ENCODE data around the gene MMP20.

The MMP20 gene

DNA sequence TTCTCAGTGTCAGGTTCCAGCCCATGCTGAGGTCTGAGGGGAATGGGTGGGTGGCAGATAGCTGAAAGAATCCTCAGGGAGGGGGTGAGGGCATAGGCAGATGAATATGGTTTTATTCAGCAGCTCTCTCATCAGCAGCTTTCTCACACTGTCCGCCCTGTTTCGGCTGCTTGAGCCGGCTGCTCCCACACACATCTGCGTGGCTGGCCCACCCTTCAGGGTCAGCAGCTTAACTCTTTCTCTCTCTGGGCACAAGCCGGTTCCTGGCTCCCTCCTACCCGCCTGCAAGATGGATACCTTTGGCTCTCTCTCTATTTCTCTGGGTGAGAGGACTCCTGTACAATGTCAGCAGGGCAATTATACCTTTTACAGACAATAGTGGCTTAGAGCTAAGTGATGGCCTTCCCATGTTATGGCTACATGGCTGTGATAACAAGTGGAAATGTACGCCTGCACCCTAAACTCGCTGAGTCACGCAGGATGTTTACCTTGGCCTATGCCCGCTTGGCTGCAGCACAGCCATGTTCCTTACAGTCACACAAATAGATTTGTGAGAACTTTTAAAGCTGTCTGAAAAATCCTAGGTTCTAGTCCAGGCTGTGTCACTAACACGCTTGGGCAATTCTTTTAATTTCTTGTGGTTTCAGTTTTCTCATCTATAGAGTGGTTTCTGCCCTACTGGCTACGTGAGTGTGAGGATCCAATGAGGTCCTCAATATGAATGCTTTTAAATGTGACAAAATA, 4.1 kb downstream of the MMP20 start:
- DNase-seq: no peak

DNA sequence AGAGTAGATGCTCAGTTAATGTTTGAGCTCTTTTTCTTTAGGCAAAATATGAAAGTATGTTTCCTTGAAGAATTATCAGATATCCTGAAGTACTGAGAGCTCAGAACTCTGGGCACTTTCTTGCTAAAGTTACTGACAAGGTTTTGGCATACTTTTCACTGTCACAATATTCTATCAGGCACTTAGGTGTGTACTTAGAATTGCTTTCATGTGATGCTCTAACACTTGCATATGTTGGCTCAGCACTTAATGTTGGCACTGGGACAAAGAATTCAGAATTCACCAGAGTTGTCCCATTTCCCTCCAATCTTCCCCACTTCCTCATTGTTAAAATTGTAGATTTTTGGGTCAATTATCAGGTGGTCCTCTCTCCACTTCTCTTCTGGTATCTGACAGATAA, 5.0 kb downstream of the MMP20 start:
- DNase-seq: no peak

DNA sequence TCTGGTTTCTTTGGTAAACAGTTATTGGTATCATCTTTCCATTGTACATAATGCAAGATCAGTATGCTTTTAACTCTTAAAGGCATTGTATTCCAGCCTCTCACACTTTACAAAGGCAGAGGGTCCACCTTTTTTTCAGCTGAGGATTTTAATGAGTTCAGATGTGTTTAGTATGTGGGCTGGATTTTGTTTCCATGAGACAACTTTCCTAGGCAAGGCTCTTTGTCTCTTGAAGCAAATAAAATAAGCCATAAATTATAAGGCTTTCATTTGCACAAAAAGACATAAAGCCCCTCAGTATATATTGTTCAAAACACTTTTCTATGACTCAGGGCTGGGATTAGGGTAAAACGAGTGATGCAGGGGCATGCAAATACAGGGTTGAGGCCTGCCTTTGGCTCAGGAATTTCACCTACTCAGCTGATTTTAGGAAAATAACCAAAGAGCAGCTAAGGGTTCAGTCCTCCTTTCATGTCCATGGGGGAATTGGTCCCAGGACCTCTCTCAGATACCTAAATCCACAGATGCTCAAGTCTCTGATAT, 7.6 kb downstream of the MMP20 start:
- DNase-seq: no peak

DNA sequence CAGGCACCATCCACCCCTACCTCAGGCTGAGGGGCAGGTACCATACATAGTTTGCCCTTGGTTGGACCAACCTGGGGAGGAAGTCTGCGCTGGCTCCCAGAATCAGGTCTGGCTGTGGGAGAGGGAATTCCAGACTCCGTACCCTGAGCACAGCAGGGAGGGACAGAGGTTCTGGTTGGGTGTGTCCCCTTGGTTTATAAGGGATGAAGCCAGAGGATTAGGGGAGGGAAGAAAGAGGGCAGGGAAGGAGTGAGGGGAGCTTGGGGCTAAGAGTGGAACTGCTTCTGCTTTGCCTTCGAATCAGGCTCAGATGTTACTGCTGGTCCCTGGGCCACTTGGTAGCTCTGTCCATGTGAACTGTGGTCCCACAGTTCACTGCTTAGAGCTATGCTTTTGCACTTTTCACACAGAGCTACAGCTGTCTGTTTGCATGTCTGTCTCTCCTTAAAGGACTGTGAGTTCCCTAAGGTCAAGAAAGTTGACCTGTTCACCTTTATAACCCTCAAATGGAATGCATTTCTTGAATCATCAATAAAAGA, 9.2 kb downstream of the MMP20 start:
- no peak for DNase-seq

DNA sequence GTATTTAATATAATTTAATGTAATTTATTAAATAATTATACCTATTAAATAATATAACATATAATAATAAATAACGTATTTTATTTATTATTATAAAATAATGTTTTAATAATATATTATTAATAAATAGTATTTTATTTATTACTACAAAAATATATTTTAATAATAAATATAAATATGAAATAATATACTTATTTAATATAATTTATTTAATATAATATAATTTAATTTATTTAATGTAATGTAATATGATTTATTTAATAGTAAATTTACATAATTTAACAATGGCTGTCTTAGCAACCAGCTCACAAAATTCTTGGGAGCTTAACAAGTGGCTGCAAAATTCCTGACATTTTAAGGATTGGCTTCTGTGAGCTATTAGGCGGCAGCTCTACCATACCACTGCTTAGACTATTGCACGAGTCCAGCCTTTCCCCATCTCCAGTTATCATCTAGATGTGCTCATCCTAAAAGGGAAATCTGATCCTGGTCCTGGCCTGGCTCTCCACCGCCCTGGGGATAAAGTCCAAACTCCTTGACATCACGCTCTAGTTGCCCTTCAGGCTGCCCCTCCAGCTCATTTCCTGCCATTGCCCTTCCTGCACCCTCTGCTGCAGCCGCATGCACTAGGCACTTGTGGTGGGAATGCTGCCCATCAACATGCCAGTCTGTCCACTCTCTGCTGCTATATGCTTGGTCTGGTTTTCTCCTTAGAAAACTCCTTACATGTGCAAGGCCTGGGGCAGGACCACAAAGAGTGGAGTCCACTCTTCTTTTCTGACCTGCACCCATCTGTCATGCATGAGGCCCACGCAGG, 9.8 kb downstream of the MMP20 start:
- DNase-seq: no peak

DNA sequence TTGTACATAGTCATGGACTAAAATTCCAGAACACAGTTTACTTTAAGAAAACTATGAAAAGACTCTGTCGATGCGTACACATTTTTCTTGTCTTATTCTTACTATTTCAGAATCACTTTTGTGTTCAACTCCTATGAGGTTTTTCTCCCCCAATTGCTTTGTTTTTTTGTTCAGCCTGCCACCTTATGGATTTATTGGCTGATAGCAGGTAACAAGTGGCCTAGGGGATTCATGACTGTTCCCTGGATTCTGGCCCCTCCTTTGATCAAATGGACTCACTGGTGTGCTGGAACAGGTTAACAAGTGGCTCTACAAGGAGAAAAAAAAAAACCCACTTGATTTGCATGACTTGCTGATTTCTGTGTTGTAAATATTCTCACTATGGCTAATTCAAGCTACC, 10.6 kb downstream of the MMP20 start:
- DNase-seq: no peak

DNA sequence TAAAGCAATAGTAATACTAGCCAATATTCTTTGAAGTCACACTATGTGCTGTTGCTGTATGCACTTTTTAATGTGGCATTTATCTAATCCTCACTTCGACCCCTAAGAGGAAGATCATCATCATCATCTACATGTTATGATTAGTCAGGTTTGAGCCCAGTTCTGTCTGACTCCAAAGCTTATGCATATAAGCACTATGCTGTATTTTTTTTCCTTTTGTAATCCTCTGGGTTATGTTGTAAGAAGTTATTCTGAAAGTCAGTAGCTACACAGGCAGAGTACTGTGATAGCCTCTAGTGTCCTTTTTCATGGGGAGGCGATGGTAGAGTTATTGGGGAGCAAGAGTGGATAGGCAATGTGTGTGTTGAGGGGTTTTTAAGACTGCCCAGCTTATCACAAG, 11.1 kb downstream of the MMP20 start:
- no peak for DNase-seq

DNA sequence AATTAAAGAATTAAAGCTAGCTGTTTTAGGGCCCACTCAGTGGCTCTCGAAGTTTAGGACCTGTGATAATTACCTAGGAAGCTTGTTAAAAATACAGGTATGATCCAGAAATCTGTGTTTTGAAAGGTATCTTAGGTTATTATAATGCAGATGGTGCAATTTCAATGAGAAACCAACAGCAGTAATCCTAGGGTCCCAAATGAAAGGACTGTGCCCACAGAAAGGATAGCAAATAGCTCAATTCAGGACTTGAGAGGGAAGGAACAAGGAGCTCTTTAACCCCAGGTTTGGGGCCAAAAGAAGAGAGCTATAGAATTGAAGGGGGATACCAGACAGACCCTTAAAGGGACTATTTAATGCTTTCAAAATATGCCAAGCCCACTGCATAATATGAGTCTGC, 11.7 kb downstream of the MMP20 start:
- DNase-seq: no peak

DNA sequence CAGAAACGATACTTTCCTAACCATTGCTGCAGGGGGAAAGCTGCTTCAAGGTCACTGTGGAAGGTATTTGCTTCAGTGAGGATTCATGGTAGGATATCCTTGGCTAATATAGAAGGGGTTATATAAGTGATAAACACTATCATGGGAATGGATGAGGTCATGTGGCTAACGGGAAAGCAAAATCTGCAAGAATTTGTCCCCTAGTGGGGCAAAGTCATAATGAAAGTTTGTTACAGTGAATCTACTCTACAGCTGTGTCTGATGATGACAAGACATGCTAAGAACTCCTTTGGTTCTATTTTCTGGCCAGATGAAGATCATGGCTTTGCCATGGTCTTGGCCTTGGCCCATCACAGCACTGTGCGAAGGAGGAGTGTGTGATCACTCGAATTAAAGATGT, 13.8 kb downstream of the MMP20 start:
- no peak for DNase-seq

DNA sequence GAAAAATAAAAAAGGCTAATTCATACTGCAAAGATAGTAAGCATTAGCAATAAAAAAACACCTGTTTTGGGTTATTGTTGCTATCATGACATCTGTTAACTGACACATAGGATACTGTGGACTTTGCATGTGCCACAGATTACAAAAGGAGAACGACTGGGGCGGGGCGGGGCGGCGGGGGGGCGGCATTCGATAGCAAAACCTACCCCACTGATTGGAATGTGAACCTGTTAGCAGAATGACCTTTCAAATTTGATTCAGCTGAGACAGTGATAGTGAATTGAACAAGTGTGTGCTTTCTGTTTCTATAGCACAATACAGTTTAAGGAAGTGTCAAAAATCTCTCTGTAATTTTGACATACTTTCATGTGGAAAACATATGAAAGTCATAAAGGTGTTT, 14.9 kb downstream of the MMP20 start:
- DNase-seq: no peak

DNA sequence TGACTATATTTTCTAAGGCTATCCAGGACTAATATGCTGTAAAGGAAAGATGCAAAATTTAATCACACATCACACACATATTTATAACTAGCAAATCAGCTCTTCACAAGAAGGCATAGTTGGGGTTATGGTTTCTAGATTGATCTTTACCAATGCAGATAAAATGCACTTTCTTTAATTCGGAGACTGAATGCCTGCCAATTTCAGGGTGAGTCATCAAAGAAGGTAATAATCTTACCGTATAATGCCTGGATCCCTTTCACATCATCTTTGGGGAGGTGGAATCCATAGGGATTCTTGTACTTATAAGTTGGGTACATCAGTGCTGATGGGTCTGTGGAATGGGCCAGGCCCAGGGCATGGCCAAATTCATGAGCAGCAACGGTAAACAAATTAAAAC, 16.4 kb downstream of the MMP20 start:
- DNase-seq: no peak

DNA sequence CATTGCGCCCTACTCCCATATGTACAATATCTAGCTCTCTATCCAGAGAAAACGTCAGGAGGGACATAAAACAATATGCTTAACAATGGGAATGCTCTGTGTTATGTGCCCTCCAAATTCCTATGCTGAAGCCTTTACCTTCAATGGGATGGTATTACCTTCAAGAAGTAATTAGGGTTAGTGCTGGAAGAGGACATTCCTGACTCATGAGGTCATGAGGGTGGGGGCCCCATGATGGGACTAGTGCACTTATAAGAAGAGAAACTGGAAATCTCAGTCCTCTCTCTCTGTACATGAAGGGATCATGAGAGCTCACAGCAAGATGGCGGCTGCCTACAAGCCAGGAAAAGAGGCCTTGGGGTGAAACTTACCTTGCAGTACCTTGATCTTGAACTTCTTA, 20.3 kb downstream of the MMP20 start:
- no peak for DNase-seq

DNA sequence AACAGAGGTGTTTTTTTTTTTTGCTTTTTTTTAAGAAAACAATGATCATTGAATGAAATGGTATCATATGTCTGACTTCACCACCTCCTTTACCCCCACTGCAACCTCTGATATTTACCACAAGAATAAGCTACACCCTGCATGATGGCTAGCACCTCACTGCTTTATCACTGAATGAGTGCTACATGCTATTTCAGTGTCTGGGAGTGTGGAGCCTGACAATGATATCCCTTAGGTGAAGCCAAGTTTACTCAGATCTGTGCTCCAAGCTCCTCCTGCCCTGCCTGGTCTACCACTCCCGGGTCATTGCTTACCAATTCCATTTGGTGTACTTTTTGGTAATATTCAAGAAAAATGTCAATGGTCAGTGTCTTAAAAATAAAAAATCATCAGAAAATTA, 21.1 kb downstream of the MMP20 start:
- DNase-seq: no peak

DNA sequence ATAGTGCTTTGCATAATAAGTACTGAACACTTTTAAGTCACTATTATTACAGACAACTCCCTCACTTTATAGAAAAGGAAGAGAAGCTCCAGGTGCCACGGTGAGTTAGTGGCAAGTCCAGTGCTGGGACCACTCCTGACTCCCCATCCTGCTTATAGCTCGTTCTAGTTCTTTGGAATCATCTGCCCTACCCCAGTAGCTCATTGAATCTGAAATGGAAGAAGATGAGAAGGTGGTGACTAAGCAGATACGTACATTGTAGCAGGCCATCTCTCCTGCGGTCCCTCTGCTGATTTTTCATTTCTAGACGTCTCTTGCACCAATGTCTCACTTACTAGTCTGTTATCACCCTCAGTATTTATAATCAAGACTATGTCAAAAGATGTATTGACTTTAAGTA, 21.6 kb downstream of the MMP20 start:
- no peak for DNase-seq

DNA sequence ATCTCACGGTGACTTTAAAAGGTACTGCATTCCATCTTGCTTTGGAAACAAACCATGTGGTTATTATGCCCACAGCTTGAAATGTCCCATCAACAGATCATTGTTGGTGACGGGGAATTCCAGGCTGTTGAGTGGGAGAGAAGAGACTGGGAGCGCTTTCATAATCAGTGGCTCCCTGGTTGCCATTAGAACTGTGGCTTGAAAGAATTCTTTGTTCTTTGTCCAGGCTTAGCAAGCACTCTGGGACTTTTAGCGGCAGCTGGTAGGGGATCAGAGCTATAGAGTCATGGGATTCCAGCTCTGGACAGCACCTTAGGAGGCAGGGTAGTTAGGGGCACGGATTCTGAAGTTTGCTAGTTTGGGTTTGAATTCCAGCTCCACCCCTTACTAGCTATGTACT, 22.0 kb downstream of the MMP20 start:
- DNase-seq: no peak

DNA sequence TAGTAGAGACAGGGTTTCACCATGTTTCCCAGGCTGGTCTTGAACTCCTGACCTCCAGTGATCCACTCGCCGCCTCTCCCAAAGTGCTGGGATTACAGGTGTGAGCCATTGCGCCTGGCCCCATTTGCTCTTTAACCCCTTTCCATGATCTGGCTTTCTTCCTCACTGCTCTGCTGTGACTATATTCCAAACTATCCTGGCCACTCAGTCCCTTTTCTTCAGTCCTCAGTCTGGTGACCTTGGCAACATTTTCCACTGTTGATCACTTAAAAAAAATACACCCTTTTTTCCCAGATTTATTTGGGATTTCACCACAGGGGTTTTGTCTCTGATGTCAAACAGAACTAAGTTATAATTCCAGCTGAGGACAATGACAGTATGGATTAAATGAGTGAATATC, 24.5 kb downstream of the MMP20 start:
- no peak for DNase-seq

DNA sequence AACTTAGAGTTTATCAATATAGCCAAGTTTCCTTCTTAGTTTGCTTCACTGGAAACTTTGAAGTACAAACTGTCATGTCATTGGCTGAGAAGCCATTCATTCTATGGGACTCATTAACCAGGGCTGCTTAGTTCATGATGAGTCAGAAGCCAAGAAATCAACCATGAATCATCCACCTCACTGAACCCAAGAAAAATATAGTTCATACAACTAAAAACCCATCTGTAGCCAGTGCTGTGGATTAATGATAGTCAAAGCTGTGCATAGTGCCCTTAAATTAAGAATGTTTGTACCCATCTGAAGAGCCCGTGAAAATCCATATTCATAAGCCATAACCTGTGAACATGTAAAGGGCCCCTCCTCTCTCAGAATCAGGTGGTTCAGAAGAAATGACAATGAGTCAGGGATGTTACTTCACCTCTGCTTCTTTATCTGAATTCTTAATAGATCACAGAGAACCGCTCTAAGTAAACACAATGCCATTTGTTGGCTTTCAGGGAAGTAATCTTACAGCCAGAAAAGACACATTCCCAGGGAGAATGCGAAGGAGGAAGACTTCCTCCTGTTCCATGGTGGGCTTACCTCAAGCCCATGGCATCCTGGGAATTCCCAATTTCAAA, 25.4 kb downstream of the MMP20 start:
- DNase-seq: no peak

DNA sequence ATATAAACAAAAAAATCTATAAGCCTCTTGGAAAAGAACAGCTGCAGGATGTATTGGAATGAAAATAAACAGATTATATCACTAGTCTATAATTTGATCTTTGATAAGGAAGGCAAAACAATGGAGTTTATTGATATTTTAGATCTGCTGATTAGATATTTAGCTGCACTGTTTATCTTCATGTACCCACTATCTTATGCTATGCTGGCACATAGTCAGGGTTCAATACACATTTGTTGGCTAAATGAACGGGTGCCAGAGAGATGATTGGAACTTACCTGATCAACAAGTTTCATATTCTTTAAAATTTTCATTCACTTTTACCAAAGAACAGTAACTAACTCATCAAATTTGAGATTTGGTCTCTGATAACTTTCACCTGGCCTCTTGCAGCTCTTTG, 26.9 kb downstream of the MMP20 start:
- no peak for DNase-seq

DNA sequence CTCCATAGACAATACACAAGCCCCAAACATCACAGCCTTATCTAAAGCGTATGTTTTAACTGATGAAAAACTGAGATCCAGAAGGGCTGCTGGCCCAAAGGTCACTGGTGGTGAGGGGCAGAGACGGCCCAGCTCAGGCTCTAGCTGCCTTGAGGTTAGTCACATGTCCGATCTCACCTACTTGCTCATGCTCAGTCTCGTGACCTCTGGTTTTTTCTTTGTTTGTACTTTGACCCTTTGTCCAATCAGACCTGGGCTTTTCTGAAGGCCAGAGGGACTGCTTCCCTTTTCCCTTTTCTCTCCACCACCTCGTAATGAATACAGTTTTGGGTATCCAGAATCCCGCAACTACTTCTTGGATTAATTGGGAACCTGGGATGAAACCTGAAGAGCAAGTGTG, 28.6 kb downstream of the MMP20 start:
- no peak for DNase-seq

DNA sequence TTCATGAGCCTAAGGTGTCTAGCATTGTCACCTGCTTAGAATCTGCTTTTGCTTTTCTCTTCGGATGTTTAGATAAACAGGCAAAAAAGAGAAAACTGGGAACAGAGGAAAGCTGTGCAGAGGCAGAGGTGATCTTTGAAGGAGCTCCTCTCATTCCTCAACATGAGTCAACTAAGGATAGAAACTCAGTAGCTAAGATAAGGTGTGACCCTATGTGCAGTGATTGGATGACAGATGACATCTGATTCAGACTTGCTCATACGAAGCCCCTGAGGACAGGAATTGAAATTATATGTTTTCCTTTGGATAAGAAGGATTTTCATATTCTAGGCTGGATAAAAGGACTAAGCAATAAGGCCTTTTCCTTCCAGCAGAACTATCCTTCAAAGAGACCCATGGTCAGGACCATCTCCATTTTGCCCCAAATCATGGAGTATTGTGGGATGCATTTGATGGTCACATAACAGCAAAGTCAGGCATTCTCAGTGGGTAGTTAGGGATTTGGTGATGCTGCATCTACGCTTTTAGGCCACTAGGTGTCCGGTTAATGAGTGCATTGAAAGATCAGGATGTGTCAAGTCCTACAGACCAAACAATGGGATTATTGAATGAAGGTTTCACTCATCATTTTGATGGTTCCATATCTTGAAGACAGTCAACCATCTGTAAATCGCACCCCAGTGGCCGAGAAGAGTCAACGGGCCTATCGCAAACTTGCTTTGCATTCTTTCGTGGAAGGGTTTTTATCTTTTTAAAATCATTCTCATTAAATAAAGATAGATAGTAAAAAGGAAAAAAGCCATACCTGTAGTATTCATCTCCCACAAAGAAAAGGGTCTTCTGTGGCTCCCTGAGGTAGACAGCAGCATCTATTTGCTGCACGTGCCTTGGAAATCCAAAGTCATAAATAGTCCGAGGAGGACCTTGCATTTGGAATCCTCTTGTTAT, 32.2 kb downstream of the MMP20 start:
- DNase-seq: no peak

DNA sequence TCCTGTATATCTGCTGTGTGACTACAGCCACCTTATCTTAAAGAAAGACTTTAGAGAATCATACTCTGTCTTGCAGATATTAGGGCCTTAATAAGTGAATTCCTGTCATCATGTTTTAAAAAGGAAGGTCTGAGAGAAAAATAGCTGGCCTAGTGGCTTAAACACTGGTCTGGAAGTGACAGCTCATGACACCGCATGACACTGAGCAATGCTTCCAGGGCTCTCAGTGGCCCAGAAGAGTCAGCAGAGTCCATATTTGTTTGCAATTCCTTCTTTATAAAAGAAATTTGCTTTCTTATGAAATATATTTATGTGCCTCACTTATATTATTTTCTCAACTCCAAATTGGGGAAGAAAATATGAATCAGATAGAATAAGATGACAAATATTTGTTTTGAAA, 33.0 kb downstream of the MMP20 start:
- no peak for DNase-seq

DNA sequence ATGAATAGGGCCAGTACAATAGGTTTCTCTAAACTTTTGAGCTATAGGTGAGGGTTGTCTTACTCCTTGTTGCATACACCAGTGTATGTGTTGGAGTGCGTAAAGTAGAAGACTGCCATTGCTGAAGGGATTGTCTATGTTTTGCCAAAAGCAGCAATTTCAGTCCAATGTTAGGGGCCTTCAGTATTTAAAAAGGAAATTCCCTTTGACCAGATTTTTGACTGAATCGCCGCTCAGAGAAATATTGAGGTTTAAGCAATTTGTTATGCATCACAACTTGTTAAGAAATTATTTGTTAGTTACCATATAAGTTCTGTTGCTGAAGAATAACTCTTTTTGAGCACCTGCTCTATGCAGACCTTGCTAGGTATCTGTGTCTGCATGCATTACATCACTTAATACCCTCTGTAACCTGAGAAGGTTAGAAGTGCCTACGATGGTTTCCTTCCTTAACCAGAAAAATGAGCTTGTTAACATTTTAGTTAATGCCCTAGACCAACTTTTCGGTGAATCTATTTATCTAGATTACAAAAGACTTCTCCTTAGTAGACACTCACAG, 33.9 kb downstream of the MMP20 start:
- no peak for DNase-seq

All from NCI-H1694 (cell line).